HL-60 (cell line): Measurements from ENCODE around the gene SPATA6.

ENCODE experiments used
- GABPA ChIP-seq: IDR thresholded peaks from 2 replicates; pipeline ENCODE4 v1.6.1; 2012; ENCODE audit warnings: low read depth
- POLR2AphosphoS5 ChIP-seq: IDR thresholded peaks from 2 replicates; pipeline ENCODE4 v1.6.1; 2012; ENCODE audit warnings: low read depth
- REST ChIP-seq: IDR thresholded peaks from 2 replicates; pipeline ENCODE4 v1.6.1; 2012; ENCODE audit warnings: low read depth; ENCODE audit not compliant: insufficient replicate concordance

GRCh38 chr1:48402599-48402998 is 69.4 kb downstream of the SPATA6 start:
- no peak for TF ChIP-seq POLR2AphosphoS5
- TF ChIP-seq GABPA = no peak
- TF ChIP-seq REST = no peak
